Mucosa of descending colon (tissue), 3 donors: ENCODE data around the gene ITPKB. TPM values are rescaled to one million over a fixed set of nuclear protein-coding genes. Genes with fewer than 3 reads are reported as not detected.

Experiments used
- ATAC-seq: fragments of 200-7000 bp; cut with Tn5 transposase; one replicate; pipeline ENCODE4 v1.9.1; 2020; ENCODE audit warnings: mild to moderate bottlenecking, moderate library complexity
- DNase-seq, 3 donors: peaks; one replicate each; pipeline ENCODE4 v3.0.0-alpha.2; 2020
- H3K36me3 ChIP-seq: fragments of 200-600 bp; one replicate; pipeline ENCODE4 v1.8.0; 2021; ENCODE audit warnings: low read depth, mild to moderate bottlenecking
- H3K4me1 ChIP-seq: fragments of 200-600 bp; one replicate; pipeline ENCODE4 v1.8.0; 2021; ENCODE audit warnings: low read depth, mild to moderate bottlenecking
- H3K4me3 ChIP-seq: fragments of 200-600 bp; one replicate; pipeline ENCODE4 v1.8.0; 2021; ENCODE audit warnings: mild to moderate bottlenecking
- H3K9me3 ChIP-seq: fragments of 200-600 bp; one replicate; pipeline ENCODE4 v1.8.0; 2021; ENCODE audit warnings: mild to moderate bottlenecking
- CTCF ChIP-seq: fragments of 200-600 bp; IDR thresholded peaks from one replicate; pipeline ENCODE4 v1.8.0; 2022; ENCODE audit warnings: antibody characterized with exemption, mild to moderate bottlenecking
- intact Hi-C, 2 donors: fragments of 100-400 bp; cut with DNase I in 1 of 2; cut with micrococcal nuclease in 1 of 2; formaldehyde crosslinking; loops; one replicate each; pipeline versions ENCODE4 v1.11.0 to v1.11.1; 2022; cut with DNase I, micrococcal nuclease
- total RNA-seq, 3 donors: library from RNA; stranded (reverse); fragmentation: NEBNext Ultra II Directional in 2 of 3; extraction: Animal tissue kit (Norgen Biotek cat#: 25700) in 2 of 3; gene quantifications; one replicate each; pipeline versions ENCODE4 v1.2.1 to v1.2.4, GENCODE V29; 2021 to 2023
- donor health status: DM: no; HTN: no; CAD: no; lungs with moderate emphysema.
- donor health status: DM: no; HTN: no; CAD: no.
- donor health status: DM: no; HTN: yes; CAD: no.

The ITPKB gene
- total RNA-seq, 3 donors from 2014 or later: 9.5 to 90.3 (median 11.7) TPM

- DNase-seq: no peak
- intact Hi-C loops: loop anchor here in 1 of 2 donors (10.0 kb wide), 2 partner anchors 79 to 91 kb away; no protein-coding TSS in a partner anchor
- Histone ChIP-seq H3K9me3 (no peaks in the 10 kb centered on the region), H3K4me1 (peaks cover 6% of the 10 kb centered on the region), H3K36me3 (no peaks in the 10 kb centered on the region), H3K4me3 (no peak overlapping the region)
- no peak for TF ChIP-seq CTCF
- ATAC-seq: no peak
Observed at GRCh38 chr1:226733304-226733703, 5.8 kb downstream of the ITPKB start.

- intact Hi-C loops: loop anchor here in 1 of 2 donors (10.0 kb wide), 2 partner anchors 78 to 92 kb away; no protein-coding TSS in a partner anchor
- Histone ChIP-seq H3K4me1 (peaks cover 6% of the 10 kb centered on the region), H3K9me3 (no peaks in the 10 kb centered on the region), H3K36me3 (no peaks in the 10 kb centered on the region), H3K4me3 (no peak overlapping the region)
- ATAC-seq (no peak), DNase-seq (no peak)
- TF ChIP-seq CTCF: no peak
Observed at GRCh38 chr1:226732856-226733291, 6.2 kb downstream of the ITPKB start.

- H3K9me3 ChIP-seq: no peaks in the 10 kb centered on the region
- DNase-seq (no peak), ATAC-seq (no peak)
- no peak for TF ChIP-seq CTCF
- H3K36me3 ChIP-seq: no peaks in the 10 kb centered on the region
- peaks cover 4% of the 10 kb centered on the region for H3K4me1 ChIP-seq
- intact Hi-C loops: loop anchor here in 1 of 2 donors (10.0 kb wide), 2 partner anchors 77 to 93 kb away; no protein-coding TSS in a partner anchor
- H3K4me3 ChIP-seq: no peak overlapping the region
Observed at GRCh38 chr1:226731257-226731893, 7.7 kb downstream of the ITPKB start.

- H3K4me3 ChIP-seq: no peak overlapping the region
- no peaks in the 10 kb centered on the region for H3K36me3 ChIP-seq
- ATAC-seq: no peak
- DNase-seq: no peak
- TF ChIP-seq CTCF: no peak
- intact Hi-C loops: loop anchor here in 1 of 2 donors (10.0 kb wide), 2 partner anchors 76 to 94 kb away; no protein-coding TSS in a partner anchor
- H3K4me1 ChIP-seq: no peaks in the 10 kb centered on the region
- H3K9me3 ChIP-seq: no peaks in the 10 kb centered on the region
Observed at GRCh38 chr1:226730836-226731235, 8.2 kb downstream of the ITPKB start.

- intact Hi-C loops: loop anchor here in 1 of 2 donors (10.0 kb wide), 2 partner anchors 75 to 95 kb away; no protein-coding TSS in a partner anchor
- no peak for TF ChIP-seq CTCF
- Histone ChIP-seq H3K9me3 (no peaks in the 10 kb centered on the region), H3K36me3 (no peaks in the 10 kb centered on the region), H3K4me1 (peaks cover 2% of the 10 kb centered on the region), H3K4me3 (no peak overlapping the region)
- ATAC-seq: no peak
- no peak for DNase-seq
Observed at GRCh38 chr1:226730071-226730470, 9.0 kb downstream of the ITPKB start.
